ENCODE measurements around the gene TMC7.
"Not testable (repeated sequence)": the region's sequence is repeated elsewhere in the genome, so short reads cannot be mapped to it uniquely, and the experiment has no call there.

Gene TMC7

GRCh38 chr16:18985256-18985655 lies 1.5 kb downstream of the TMC7 start:
- H4K8ac ChIP-seq (ENCODE audit: low read depth, low read length); H3K79me2 ChIP-seq (ENCODE audit: control insufficient read depth, insufficient read depth, low read length); H2BK5ac ChIP-seq (ENCODE audit: low read length); H3K4ac ChIP-seq (ENCODE audit: low read depth, low read length); H3K4me3 ChIP-seq (ENCODE audit: low read length); H3K4me1 ChIP-seq (ENCODE audit: control insufficient read depth, low read depth, low read length); H3K79me1 ChIP-seq (ENCODE audit: low read length); H3K18ac ChIP-seq (ENCODE audit: low read length); H3K36me3 ChIP-seq (ENCODE audit: control insufficient read depth, insufficient read depth, low read length); DNase-seq; H3K4me2 ChIP-seq (ENCODE audit: low read length); H4K5ac ChIP-seq (ENCODE audit: low read length); H2BK15ac ChIP-seq (replicated peaks; ENCODE audit: low read depth); H3K27me3 ChIP-seq (ENCODE audit: insufficient read depth, low read length, poor library complexity); H3K27ac ChIP-seq (ENCODE audit: low read depth, low read length); H3K9ac ChIP-seq (ENCODE audit: low read length); H2AK5ac ChIP-seq (ENCODE audit: low read length); H3K23ac ChIP-seq (ENCODE audit: low read length); H2BK120ac ChIP-seq (ENCODE audit: low read depth, low read length); H3K56ac ChIP-seq (ENCODE audit: low read length): not testable (repeated sequence)
- WGBS (ENCODE audit: extremely low coverage, insufficient coverage, low lambda C conversion rate) = no CpG with 5 or more reads among the region's 1 CpG

- H3K23ac ChIP-seq (ENCODE audit: low read length); H2BK15ac ChIP-seq (replicated peaks; ENCODE audit: low read depth): not testable (repeated sequence)
Measured at GRCh38 chr16:18991731-18992130, 8.0 kb downstream of the TMC7 start.

GRCh38 chr16:18993531-18993930 lies 9.8 kb downstream of the TMC7 start:
- not testable (repeated sequence) for H4K5ac ChIP-seq (ENCODE audit: low read length); H3K23ac ChIP-seq (ENCODE audit: low read length); H3K9ac ChIP-seq (ENCODE audit: low read length); H3K79me1 ChIP-seq (ENCODE audit: low read length); H2BK120ac ChIP-seq (ENCODE audit: low read depth, low read length); H3K56ac ChIP-seq (ENCODE audit: low read length); H2BK5ac ChIP-seq (ENCODE audit: low read length); H4K8ac ChIP-seq (ENCODE audit: low read depth, low read length); H3K18ac ChIP-seq (ENCODE audit: low read length); H3K4me2 ChIP-seq (ENCODE audit: low read length); H3K27me3 ChIP-seq (ENCODE audit: insufficient read depth, low read length, poor library complexity); H3K4ac ChIP-seq (ENCODE audit: low read depth, low read length); H3K79me2 ChIP-seq (ENCODE audit: control insufficient read depth, insufficient read depth, low read length); H3K4me3 ChIP-seq (ENCODE audit: low read length); H2BK15ac ChIP-seq (replicated peaks; ENCODE audit: low read depth); H3K27ac ChIP-seq (ENCODE audit: low read depth, low read length); H2AK5ac ChIP-seq (ENCODE audit: low read length); DNase-seq; H3K4me1 ChIP-seq (ENCODE audit: control insufficient read depth, low read depth, low read length); H3K36me3 ChIP-seq (ENCODE audit: control insufficient read depth, insufficient read depth, low read length)
- WGBS (ENCODE audit: extremely low coverage, insufficient coverage, low lambda C conversion rate) = no CpG with 5 or more reads among the region's 3 CpGs

More at GRCh38 chr16:18991731-18992130, 8.0 kb downstream of the TMC7 start:
- not testable (repeated sequence) for H4K8ac ChIP-seq (ENCODE audit: low read depth, low read length); H3K4me2 ChIP-seq (ENCODE audit: low read length); H3K27ac ChIP-seq (ENCODE audit: low read depth, low read length); H2BK120ac ChIP-seq (ENCODE audit: low read depth, low read length); H3K18ac ChIP-seq (ENCODE audit: low read length); DNase-seq; H2AK5ac ChIP-seq (ENCODE audit: low read length); H4K5ac ChIP-seq (ENCODE audit: low read length); H3K79me1 ChIP-seq (ENCODE audit: low read length); H2BK5ac ChIP-seq (ENCODE audit: low read length); H3K79me2 ChIP-seq (ENCODE audit: control insufficient read depth, insufficient read depth, low read length); H3K9ac ChIP-seq (ENCODE audit: low read length); H3K56ac ChIP-seq (ENCODE audit: low read length); H3K36me3 ChIP-seq (ENCODE audit: control insufficient read depth, insufficient read depth, low read length); H3K4me3 ChIP-seq (ENCODE audit: low read length); H3K4me1 ChIP-seq (ENCODE audit: control insufficient read depth, low read depth, low read length); H3K27me3 ChIP-seq (ENCODE audit: insufficient read depth, low read length, poor library complexity); H3K4ac ChIP-seq (ENCODE audit: low read depth, low read length)
- WGBS (ENCODE audit: extremely low coverage, insufficient coverage, low lambda C conversion rate) = no CpG with 5 or more reads among the region's 9 CpGs

- not testable (repeated sequence) for H3K4me1 ChIP-seq (ENCODE audit: control insufficient read depth, low read depth, low read length); H3K56ac ChIP-seq (ENCODE audit: low read length); H3K79me1 ChIP-seq (ENCODE audit: low read length); H3K36me3 ChIP-seq (ENCODE audit: control insufficient read depth, insufficient read depth, low read length); H3K27ac ChIP-seq (ENCODE audit: low read depth, low read length); H4K5ac ChIP-seq (ENCODE audit: low read length); H2BK120ac ChIP-seq (ENCODE audit: low read depth, low read length); H4K8ac ChIP-seq (ENCODE audit: low read depth, low read length); H3K4me2 ChIP-seq (ENCODE audit: low read length); H3K18ac ChIP-seq (ENCODE audit: low read length); H3K79me2 ChIP-seq (ENCODE audit: control insufficient read depth, insufficient read depth, low read length); H2BK5ac ChIP-seq (ENCODE audit: low read length); H3K4ac ChIP-seq (ENCODE audit: low read depth, low read length); H3K23ac ChIP-seq (ENCODE audit: low read length); DNase-seq; H2AK5ac ChIP-seq (ENCODE audit: low read length); H3K4me3 ChIP-seq (ENCODE audit: low read length); H2BK15ac ChIP-seq (replicated peaks; ENCODE audit: low read depth); H3K9ac ChIP-seq (ENCODE audit: low read length); H3K27me3 ChIP-seq (ENCODE audit: insufficient read depth, low read length, poor library complexity)
- no CpG with 5 or more reads among the region's 7 CpGs for WGBS (ENCODE audit: extremely low coverage, insufficient coverage, low lambda C conversion rate)
Measured at GRCh38 chr16:18994181-18994580, 10.4 kb downstream of the TMC7 start.

GRCh38 chr16:18995406-18995805 lies 11.7 kb downstream of the TMC7 start:
- H3K36me3 ChIP-seq (ENCODE audit: control insufficient read depth, insufficient read depth, low read length); H3K9ac ChIP-seq (ENCODE audit: low read length); H2AK5ac ChIP-seq (ENCODE audit: low read length); H2BK120ac ChIP-seq (ENCODE audit: low read depth, low read length); H3K79me1 ChIP-seq (ENCODE audit: low read length); H3K79me2 ChIP-seq (ENCODE audit: control insufficient read depth, insufficient read depth, low read length); DNase-seq; H3K27me3 ChIP-seq (ENCODE audit: insufficient read depth, low read length, poor library complexity); H3K4me1 ChIP-seq (ENCODE audit: control insufficient read depth, low read depth, low read length); H3K56ac ChIP-seq (ENCODE audit: low read length); H2BK5ac ChIP-seq (ENCODE audit: low read length); H3K4me3 ChIP-seq (ENCODE audit: low read length); H3K4ac ChIP-seq (ENCODE audit: low read depth, low read length); H2BK15ac ChIP-seq (replicated peaks; ENCODE audit: low read depth); H3K23ac ChIP-seq (ENCODE audit: low read length); H3K27ac ChIP-seq (ENCODE audit: low read depth, low read length); H3K4me2 ChIP-seq (ENCODE audit: low read length); H3K18ac ChIP-seq (ENCODE audit: low read length); H4K8ac ChIP-seq (ENCODE audit: low read depth, low read length); H4K5ac ChIP-seq (ENCODE audit: low read length): not testable (repeated sequence)
- no CpG with 5 or more reads among the region's 12 CpGs for WGBS (ENCODE audit: extremely low coverage, insufficient coverage, low lambda C conversion rate)

GRCh38 chr16:18996536-18996935 lies 12.8 kb downstream of the TMC7 start:
- WGBS (ENCODE audit: extremely low coverage, insufficient coverage, low lambda C conversion rate) = no CpG with 5 or more reads among the region's 9 CpGs
- not testable (repeated sequence) for H3K27ac ChIP-seq (ENCODE audit: low read depth, low read length); H3K4me2 ChIP-seq (ENCODE audit: low read length); H3K23ac ChIP-seq (ENCODE audit: low read length); H3K79me2 ChIP-seq (ENCODE audit: control insufficient read depth, insufficient read depth, low read length); H4K8ac ChIP-seq (ENCODE audit: low read depth, low read length); H4K5ac ChIP-seq (ENCODE audit: low read length); H3K56ac ChIP-seq (ENCODE audit: low read length); H2AK5ac ChIP-seq (ENCODE audit: low read length); H3K4me3 ChIP-seq (ENCODE audit: low read length); H3K18ac ChIP-seq (ENCODE audit: low read length); DNase-seq; H2BK120ac ChIP-seq (ENCODE audit: low read depth, low read length); H3K79me1 ChIP-seq (ENCODE audit: low read length); H2BK5ac ChIP-seq (ENCODE audit: low read length); H2BK15ac ChIP-seq (replicated peaks; ENCODE audit: low read depth); H3K36me3 ChIP-seq (ENCODE audit: control insufficient read depth, insufficient read depth, low read length); H3K4me1 ChIP-seq (ENCODE audit: control insufficient read depth, low read depth, low read length); H3K27me3 ChIP-seq (ENCODE audit: insufficient read depth, low read length, poor library complexity); H3K4ac ChIP-seq (ENCODE audit: low read depth, low read length); H3K9ac ChIP-seq (ENCODE audit: low read length)
